ENCODE results near the gene ADAD1.
"Not testable (repeated sequence)": the region's sequence is repeated elsewhere in the genome, so short reads cannot be mapped to it uniquely, and the experiment has no call there.

ADAD1 gene

GRCh38 chr4:122378711-122379110 lies at the start of gene ADAD1:
ADAD1 (plus strand) TSS chr4:122379011; CDS start chr4:122380070, 1,059 bp downstream.
- no peak for DNase-seq

- no peak for DNase-seq
Measured at GRCh38 chr4:122329876-122330565, 48.8 kb upstream of the ADAD1 start.

- DNase-seq, result no peak
Measured at GRCh38 chr4:122331195-122331594, 47.6 kb upstream of the ADAD1 start.

- no peak for DNase-seq
Measured at GRCh38 chr4:122334828-122335227, 44.0 kb upstream of the ADAD1 start.

- DNase-seq, result no peak
Measured at GRCh38 chr4:122341886-122342285, 36.9 kb upstream of the ADAD1 start.

- DNase-seq, result no peak
Measured at GRCh38 chr4:122346036-122346435, 32.8 kb upstream of the ADAD1 start.

GRCh38 chr4:122346503-122346902 lies 32.3 kb upstream of the ADAD1 start:
- DNase-seq, result no peak

GRCh38 chr4:122356317-122356808 lies 22.4 kb upstream of the ADAD1 start:
- no peak for DNase-seq

- no peak for DNase-seq
Measured at GRCh38 chr4:122360754-122361153, 18.1 kb upstream of the ADAD1 start.

GRCh38 chr4:122364700-122365404 lies 14.0 kb upstream of the ADAD1 start:
- DNase-seq, result no peak

GRCh38 chr4:122368786-122369185 lies 10.0 kb upstream of the ADAD1 start:
- not testable (repeated sequence) for DNase-seq

GRCh38 chr4:122377352-122377751 lies 1.5 kb upstream of the ADAD1 start:
- DNase-seq, result no peak

GRCh38 chr4:122379239-122379638 lies 428 bp downstream of the ADAD1 start:
- no peak for DNase-seq

- no peak for DNase-seq
Measured at GRCh38 chr4:122383341-122383740, 4.5 kb downstream of the ADAD1 start.

- no peak for DNase-seq
Measured at GRCh38 chr4:122384245-122384644, 5.4 kb downstream of the ADAD1 start.

GRCh38 chr4:122393276-122393675 lies 14.5 kb downstream of the ADAD1 start:
- no peak for DNase-seq

GRCh38 chr4:122403861-122404260 lies 25.1 kb downstream of the ADAD1 start:
- no peak for DNase-seq

GRCh38 chr4:122412547-122412946 lies 33.7 kb downstream of the ADAD1 start:
- no peak for DNase-seq

- DNase-seq, result no peak
Measured at GRCh38 chr4:122423246-122423645, 44.4 kb downstream of the ADAD1 start.

GRCh38 chr4:122431351-122431750 lies 52.5 kb downstream of the ADAD1 start:
- DNase-seq, result no peak

- DNase-seq, result no peak
Measured at GRCh38 chr4:122434285-122434684, 55.5 kb downstream of the ADAD1 start.

GRCh38 chr4:122450847-122451246 lies 72.0 kb downstream of the ADAD1 start:
- DNase-seq, result no peak

GRCh38 chr4:122453384-122453995 lies 74.7 kb downstream of the ADAD1 start:
- no peak for DNase-seq

Data from inflammatory macrophage treated with lipopolysaccharide for 1 hour (primary cell).